Smooth muscle cell (in vitro differentiated cells): ENCODE measurements around the gene UNK. TPM values are rescaled to one million over a fixed set of nuclear protein-coding genes. Genes with fewer than 3 reads are reported as not detected.

Source experiments
- DNase-seq: peaks from one replicate; lab custom pipeline; 2025; ENCODE audit not compliant: unreplicated experiment; lab: John Stamatoyannopoulos, UW
- H2AFZ ChIP-seq: fragments of 200-600 bp; sonication (generic); 2 replicates; pipeline ENCODE4 v1.6.0; 2016; ENCODE audit warnings: antibody characterized with exemption, low read depth, mild to moderate bottlenecking
- H3F3A ChIP-seq: fragments of 200-600 bp; sonication (generic); 2 replicates; pipeline ENCODE4 v1.6.0; 2017; ENCODE audit warnings: antibody characterized with exemption, low read depth
- H3K27ac ChIP-seq: fragments of 200-600 bp; sonication (generic); 2 replicates; pipeline ENCODE4 v1.5.1; 2016; ENCODE audit warnings: low read depth, mild to moderate bottlenecking
- H3K27me3 ChIP-seq: fragments of 200-600 bp; sonication (generic); 2 replicates; pipeline ENCODE4 v1.6.1; 2016; ENCODE audit warnings: low read depth, mild to moderate bottlenecking
- H3K36me3 ChIP-seq: fragments of 200-600 bp; sonication (generic); 2 replicates; pipeline ENCODE4 v1.5.1; 2016; ENCODE audit warnings: low read depth
- H3K4me1 ChIP-seq: fragments of 200-600 bp; sonication (generic); 2 replicates; pipeline ENCODE4 v1.5.1; 2016; ENCODE audit warnings: low read depth
- H3K4me2 ChIP-seq: fragments of 200-600 bp; sonication (generic); 2 replicates; pipeline ENCODE4 v1.6.0; 2016; ENCODE audit warnings: mild to moderate bottlenecking
- H3K4me3 ChIP-seq: fragments of 200-600 bp; sonication (generic); 2 replicates; pipeline ENCODE4 v1.5.1; 2016; ENCODE audit warnings: mild to moderate bottlenecking
- H3K79me2 ChIP-seq: fragments of 200-600 bp; sonication (generic); 2 replicates; pipeline ENCODE4 v1.6.0; 2016; ENCODE audit warnings: low read depth, mild to moderate bottlenecking
- H3K9ac ChIP-seq: fragments of 200-600 bp; sonication (generic); 2 replicates; pipeline ENCODE4 v1.6.0; 2016; ENCODE audit warnings: low read depth
- H3K9me3 ChIP-seq: fragments of 200-600 bp; sonication (generic); replicated peaks from 2 replicates; pipeline ENCODE4 v1.5.1; 2016; ENCODE audit warnings: low read depth
- H4K20me1 ChIP-seq: fragments of 200-600 bp; sonication (generic); 2 replicates; pipeline ENCODE4 v1.6.0; 2016; ENCODE audit warnings: low read depth
- CTCF ChIP-seq: fragments of 200-600 bp; sonication (generic); IDR thresholded peaks from 2 replicates; pipeline ENCODE4 v1.5.1; 2017; ENCODE audit warnings: borderline replicate concordance, mild to moderate bottlenecking, antibody characterized with exemption; ENCODE audit not compliant: insufficient read depth, poor library complexity, severe bottlenecking
- WGBS: methylation state at CpG from one replicate; pipeline ENCODE4 v1.1.7; 2016; ENCODE audit warnings: low lambda C conversion rate; 5-methylcytosine and 5-hydroxymethylcytosine counted together
- polyA plus RNA-seq: library from polyadenylated mRNA; unstranded; fragments of >200 nt; fragmentation: Nextera tagmentation; extraction: Ambion mirVana; gene quantifications from 2 replicates; pipeline ENCODE4 v1.2.1, GENCODE V29; 2016
- total RNA-seq: library from RNA; depleted of rRNA; stranded (reverse); fragments of >200 nt; gene quantifications from 2 replicates; pipeline ENCODE4 v1.2.3, GENCODE V29; 2014

Gene UNK
- total and polyA plus RNA-seq, 2 experiments from 2014 or later: 26.8 to 39.5 TPM

DNA sequence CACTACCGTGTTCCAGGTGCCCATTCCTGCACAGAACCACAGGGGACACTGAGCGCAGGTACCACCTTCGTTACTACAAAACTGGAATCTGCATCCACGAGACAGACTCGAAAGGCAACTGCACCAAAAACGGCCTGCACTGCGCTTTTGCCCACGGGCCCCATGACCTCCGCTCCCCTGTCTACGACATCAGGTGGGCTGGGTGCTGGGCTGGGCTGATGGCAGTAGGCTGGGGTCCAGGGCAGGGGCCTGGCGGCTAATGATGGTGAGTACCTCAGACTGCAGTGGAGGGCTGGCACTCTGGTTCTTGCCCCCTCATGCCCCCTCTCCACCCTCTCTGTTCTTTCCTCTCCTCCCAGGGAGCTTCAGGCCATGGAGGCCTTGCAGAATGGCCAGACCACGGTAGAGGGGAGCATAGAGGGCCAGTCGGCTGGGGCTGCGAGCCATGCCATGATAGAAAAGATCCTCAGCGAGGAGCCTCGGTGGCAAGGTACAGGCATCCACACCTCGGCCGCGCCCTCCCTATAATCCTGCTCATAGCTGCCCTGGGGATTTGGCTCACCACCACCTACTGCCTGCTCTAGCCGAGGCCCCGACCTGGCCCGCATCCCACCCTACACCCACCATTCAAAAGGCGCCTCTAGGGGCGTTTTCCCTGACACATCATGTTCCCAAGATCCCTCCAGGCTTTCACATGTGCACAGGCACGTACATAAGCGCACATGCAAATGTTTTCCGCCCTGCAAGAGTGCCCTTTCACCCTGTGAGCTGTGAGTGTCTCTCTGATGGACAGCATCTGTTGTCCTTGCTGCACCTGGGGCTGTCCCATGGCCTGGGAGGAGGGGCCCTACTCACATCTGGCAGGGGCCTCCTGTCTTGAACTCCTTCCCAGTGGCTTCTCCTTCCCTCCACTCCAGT lies 27.7 kb downstream of the UNK start:
- Histone ChIP-seq H3K4me3 (no peak overlapping the region), H3K9me3 (no peaks in the 10 kb centered on the region), H3K4me2 (no peak overlapping the region), H3F3A (no peaks in the 10 kb centered on the region), H3K27ac (no peak overlapping the region), H3K9ac (no peak overlapping the region), H3K79me2 (peaks cover 2% of the 10 kb centered on the region), H2AFZ (no peak overlapping the region), H3K36me3 (no peaks in the 10 kb centered on the region), H4K20me1 (peaks cover 30% of the 10 kb centered on the region), H3K27me3 (no peaks in the 10 kb centered on the region), H3K4me1 (no peaks in the 10 kb centered on the region)
- TF ChIP-seq CTCF: no peak
- no peak for DNase-seq
- WGBS: 96% methylated on average over 27 of the region's 27 CpGs

DNA sequence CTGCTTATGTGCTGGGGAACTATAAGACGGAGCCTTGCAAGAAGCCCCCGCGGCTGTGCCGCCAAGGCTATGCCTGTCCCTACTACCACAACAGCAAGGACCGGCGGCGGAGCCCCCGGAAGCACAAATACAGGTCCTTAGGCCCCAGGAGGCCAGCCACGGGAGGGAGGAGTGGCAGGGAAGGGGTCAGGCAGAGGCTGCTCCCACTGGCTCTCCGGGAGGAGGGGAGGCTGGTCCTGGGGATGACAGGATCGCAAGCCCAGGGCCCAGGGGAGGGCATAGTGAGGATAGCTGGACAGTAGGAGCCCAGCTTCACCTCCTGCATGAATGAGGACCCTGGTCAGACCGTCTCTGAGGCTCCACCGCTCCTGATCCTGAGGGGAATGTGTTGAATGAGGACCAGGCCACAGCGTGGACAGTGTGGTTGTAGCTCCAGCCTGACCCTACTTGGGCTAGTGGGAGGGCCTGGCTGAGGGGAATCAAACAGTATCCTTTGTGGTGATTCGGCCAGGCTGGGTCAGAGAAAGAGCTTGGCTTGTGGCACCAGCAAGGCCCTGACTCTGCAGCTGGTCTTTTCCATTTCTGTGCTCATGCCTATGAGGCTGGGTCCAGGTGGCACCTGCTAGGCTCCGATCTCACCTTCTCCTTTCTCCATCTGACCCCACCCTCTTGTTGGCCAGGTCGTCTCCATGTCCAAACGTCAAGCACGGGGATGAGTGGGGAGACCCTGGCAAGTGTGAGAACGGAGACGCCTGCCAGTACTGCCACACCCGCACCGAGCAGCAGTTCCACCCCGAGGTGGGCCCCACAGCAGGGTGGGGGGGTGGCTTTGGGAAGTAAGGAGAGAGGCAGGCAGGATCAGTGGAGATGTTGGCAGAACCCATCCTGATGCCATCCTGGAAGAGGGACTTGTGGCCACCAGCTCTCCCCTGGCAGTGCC lies 28.7 kb downstream of the UNK start:
- no peak overlapping the region for H3K27ac ChIP-seq
- DNase-seq: no peak
- no peaks in the 10 kb centered on the region for H3K36me3 ChIP-seq
- WGBS: 97% methylated on average over 24 of the region's 24 CpGs
- H4K20me1 ChIP-seq: peaks cover 22% of the 10 kb centered on the region
- H3K4me2 ChIP-seq: no peak overlapping the region
- H3K9me3 ChIP-seq: no peaks in the 10 kb centered on the region
- no peak overlapping the region for H2AFZ ChIP-seq
- H3K79me2 ChIP-seq: no peaks in the 10 kb centered on the region
- H3K4me1 ChIP-seq: no peaks in the 10 kb centered on the region
- no peaks in the 10 kb centered on the region for H3K27me3 ChIP-seq
- no peak overlapping the region for H3K4me3 ChIP-seq
- no peaks in the 10 kb centered on the region for H3F3A ChIP-seq
- TF ChIP-seq CTCF: no peak
- no peak overlapping the region for H3K9ac ChIP-seq

GRCh38 chr17:75814021-75814395 lies 29.4 kb downstream of the UNK start:
- Histone ChIP-seq H4K20me1 (peaks cover 18% of the 10 kb centered on the region), H3K27ac (no peak overlapping the region), H3K36me3 (no peaks in the 10 kb centered on the region), H2AFZ (no peak overlapping the region), H3K79me2 (no peaks in the 10 kb centered on the region), H3K27me3 (no peaks in the 10 kb centered on the region), H3K4me2 (no peak overlapping the region), H3F3A (no peaks in the 10 kb centered on the region), H3K9ac (no peak overlapping the region), H3K9me3 (no peaks in the 10 kb centered on the region), H3K4me3 (no peak overlapping the region), H3K4me1 (no peaks in the 10 kb centered on the region)
- no peak for DNase-seq
- TF ChIP-seq CTCF: no peak
- 87% methylated on average over 6 of the region's 6 CpGs for WGBS
